Fibroblast of mammary gland (primary cell): ENCODE measurements around the gene RNU6-1.

Experiments used
- DNase-seq: peaks from one replicate; pipeline ENCODE4 v3.0.0-alpha.2; 2010; ENCODE audit warnings: low read depth
- H3K4me3 ChIP-seq: 2 replicates; pipeline ENCODE4 v1.5.1; 2011; ENCODE audit warnings: low read depth, mild to moderate bottlenecking, low read length, moderate library complexity; ENCODE audit not compliant: control insufficient read depth
- CTCF ChIP-seq: conservative IDR thresholded peaks from 2 replicates; pipeline ENCODE4 v1.5.1; 2011; ENCODE audit warnings: low read depth, low read length, inconsistent platforms; ENCODE audit not compliant: control insufficient read depth, insufficient read depth

Gene RNU6-1

DNA sequence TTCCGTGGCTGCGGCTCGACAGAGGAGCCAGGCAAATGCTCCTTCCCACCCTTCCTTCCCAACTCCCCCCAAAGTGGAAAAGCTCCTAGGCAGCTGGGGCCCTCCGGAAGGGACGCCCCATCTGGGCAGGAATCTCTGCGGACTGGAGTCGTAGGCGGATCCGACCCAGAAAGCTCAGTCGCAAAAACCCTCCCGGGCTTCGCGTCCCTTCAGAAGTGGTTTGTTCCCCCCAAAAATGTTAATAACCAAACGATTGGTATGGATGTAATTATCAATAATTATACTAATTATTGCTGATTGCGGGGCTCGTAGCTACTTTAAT, 3.8 kb downstream of the RNU6-1 start:
- TF ChIP-seq CTCF: no peak
- peak overlapping the region; percentile 50 for H3K4me3 ChIP-seq
- no peak for DNase-seq

GRCh38 chr15:67835297-67836133, 4.3 kb downstream of the RNU6-1 start:
- peak overlapping the region; percentile 50 for H3K4me3 ChIP-seq
- DNase-seq: no peak
- TF ChIP-seq CTCF: no peak

DNA sequence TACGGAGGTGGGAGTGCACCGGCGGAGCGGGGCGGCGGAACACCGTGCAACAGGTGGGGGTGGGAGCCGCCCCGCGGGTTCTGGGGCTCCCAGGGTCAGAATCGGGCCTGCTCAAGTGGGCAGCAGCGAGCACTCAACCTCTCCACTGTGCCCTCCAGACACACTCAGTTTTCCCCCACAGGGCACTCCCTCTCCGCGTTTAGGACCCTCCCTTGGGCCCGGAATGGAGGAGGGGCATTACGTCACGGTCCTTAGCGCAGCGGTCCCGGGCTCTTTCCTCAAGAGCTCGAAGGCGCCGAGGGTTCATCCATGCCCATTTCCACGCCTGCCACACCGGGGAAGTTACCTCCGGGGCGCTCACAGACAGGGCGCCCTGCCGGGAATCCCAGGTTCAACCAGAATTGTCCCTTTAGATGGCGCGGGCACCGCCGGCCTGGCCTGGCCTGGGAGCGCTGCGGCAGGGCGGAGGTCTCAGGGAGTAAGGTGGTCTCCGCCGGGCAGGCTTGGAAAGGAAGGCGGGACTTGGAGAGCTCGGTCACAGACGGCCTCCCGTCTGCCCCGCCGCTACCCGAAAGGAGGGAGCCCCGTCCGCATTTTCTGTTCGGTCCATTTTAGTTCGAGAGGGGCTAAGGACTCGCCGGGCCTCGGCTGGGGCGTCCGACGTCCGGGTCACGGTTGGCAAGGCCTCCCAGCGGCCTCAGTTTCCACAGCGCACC, 5.1 kb downstream of the RNU6-1 start:
- H3K4me3 ChIP-seq: no peak overlapping the region
- DNase-seq: no peak
- TF ChIP-seq CTCF: no peak

DNA sequence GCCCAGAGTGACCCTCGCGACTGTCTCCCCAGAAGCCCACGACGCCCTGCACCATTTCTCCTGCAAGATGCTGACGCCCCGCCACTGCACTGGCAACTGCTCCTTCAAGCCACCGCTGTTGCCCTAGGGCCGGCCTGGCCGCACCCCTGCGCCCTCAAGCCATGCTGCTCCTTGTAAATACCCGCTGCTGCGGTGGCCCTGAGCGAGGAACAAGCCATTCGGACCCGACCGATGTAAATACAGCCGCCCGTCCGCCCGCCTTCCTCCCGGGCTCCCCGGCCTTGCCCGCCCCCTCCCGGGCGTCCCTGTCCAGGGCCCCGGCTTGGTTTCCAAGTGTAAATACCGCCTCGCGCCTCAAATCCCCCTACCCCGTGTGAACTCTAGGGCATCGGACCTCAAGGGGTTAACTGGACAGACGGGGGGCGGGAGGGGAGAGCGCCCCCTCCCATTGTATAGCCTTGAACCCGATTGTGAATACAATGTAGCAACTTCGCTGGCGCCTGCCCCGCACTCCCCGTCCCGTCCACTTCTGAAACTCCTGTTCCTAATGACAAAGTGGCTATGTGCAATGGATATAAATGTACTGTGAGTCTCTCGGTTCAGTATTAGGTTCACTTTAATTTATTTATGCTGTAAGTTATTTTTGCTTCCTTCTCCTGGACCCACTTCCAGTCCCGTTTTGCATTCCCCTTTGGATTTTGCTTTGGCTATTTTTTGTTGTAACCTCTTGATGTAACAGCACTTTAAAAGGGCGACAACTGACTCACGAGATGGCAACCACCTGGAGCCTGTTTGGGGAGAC, 5.9 kb downstream of the RNU6-1 start:
- peak; percentile 39 for TF ChIP-seq CTCF
- no peak overlapping the region for H3K4me3 ChIP-seq
- DNase-seq: no peak

GRCh38 chr15:67832897-67833709, 6.7 kb downstream of the RNU6-1 start:
- TF ChIP-seq CTCF: no peak
- H3K4me3 ChIP-seq: no peak overlapping the region
- DNase-seq: no peak

DNA sequence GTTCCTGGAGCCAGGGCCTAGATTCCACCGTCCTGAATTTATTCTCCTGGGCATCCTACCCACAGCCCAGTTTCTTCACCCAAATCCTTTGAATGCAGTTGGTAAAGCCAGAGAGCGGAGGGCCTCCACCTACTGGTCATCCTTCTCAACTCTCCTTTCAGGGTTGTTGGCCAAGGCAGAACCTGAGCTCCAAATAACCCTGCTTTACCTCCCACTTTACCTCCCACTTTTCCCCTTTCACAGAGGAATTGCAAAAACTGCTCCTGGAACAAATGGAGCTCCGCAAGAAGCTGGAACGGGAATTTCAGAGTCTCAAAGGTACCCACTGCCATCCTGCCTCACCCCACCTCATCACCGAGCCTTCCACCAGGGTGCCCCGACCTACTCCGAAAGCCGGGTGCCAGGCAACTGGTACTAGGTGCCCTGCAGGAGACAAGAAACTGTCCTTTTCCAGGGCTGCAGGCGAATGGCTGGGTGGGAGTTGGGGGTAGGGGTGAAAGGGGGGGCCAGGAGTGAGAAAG, 7.8 kb downstream of the RNU6-1 start:
- H3K4me3 ChIP-seq: no peak overlapping the region
- peak; percentile 46 for DNase-seq
- TF ChIP-seq CTCF: peak; percentile 34
